ENCODE data around the gene ZNHIT2.

- TF ChIP-seq CTCF (IDR thresholded peaks at IDR 0.05) = peak in 1 of 5 experiments; percentile 20
- TF ChIP-seq POLR2A (IDR thresholded peaks at IDR 0.05) = peak; percentile 82
These were observed 21.3 kb downstream of the ZNHIT2 start, which contains the start of gene VPS51 for GRCh38 chr11:65095974-65096806.
